A549 treated with GW870086 at 1 μM for 4 hours (cell line): ENCODE measurements around the gene MBTD1. TPM values are rescaled to one million over a fixed set of nuclear protein-coding genes. Genes with fewer than 3 reads are reported as not detected.

Experiments used
- total RNA-seq: library from RNA; stranded (reverse); fragments of 200-300 nt; extraction: Qiagen RNA extraction; gene quantifications from 5 replicates; pipeline ENCODE4 v1.2.3, GENCODE V29; 2022; ENCODE audit warnings: low read depth

The MBTD1 gene
- 3.7 to 6.1 TPM (median 5.7 TPM) in 5 replicates for total RNA-seq

GRCh38 chr17:51259564-51260236 lies at the start of gene MBTD1:
MBTD1 (minus strand) TSS chr17:51260049; CDS start chr17:51225161, 34,888 bp downstream.

GRCh38 chr17:51260237-51261023 lies 581 bp upstream of the MBTD1 start, which contains the start of gene UTP18:
UTP18 (plus strand) TSS chr17:51260546; CDS start chr17:51260585, 39 bp downstream.

GRCh38 chr17:51166198-51166986 lies 93.5 kb downstream of the MBTD1 start, which contains the start of gene NME2:
NME2 (plus strand) TSS chr17:51166411; CDS start chr17:51166831, 420 bp downstream.

GRCh38 chr17:51153210-51154072 lies 106.4 kb downstream of the MBTD1 start, which contains the start of gene NME1:
NME1 (plus strand) TSS chr17:51153559; CDS start chr17:51155655, 2,096 bp downstream.

Other genes with a start within 250 kb of the MBTD1 start
- 70.5 to 96.1 TPM (median 87.5 TPM) in 5 replicates for gene SPAG9, start 139.2 kb downstream of the MBTD1 start, total RNA-seq
- 608 to 756 TPM (median 701 TPM) in 5 replicates for gene NME1, start 106.5 kb downstream of the MBTD1 start, total RNA-seq
- gene NME2, start 93.6 kb downstream of the MBTD1 start, total RNA-seq: 1,759 to 1,914 TPM (median 1,836 TPM) in 5 replicates
- gene UTP18, start 497 bp upstream of the MBTD1 start, total RNA-seq: 74.5 to 80.1 TPM (median 75.4 TPM) in 5 replicates